HL-60 (cell line): ENCODE data around the gene SUMF2.
"Not testable (repeated sequence)": the region's sequence is repeated elsewhere in the genome, so short reads cannot be mapped to it uniquely, and the experiment has no call there.

Experiments used
- DNase-seq, 2 experiments: peaks; one replicate each; pipeline ENCODE4 v3.0.0-alpha.2; 2010 to 2020; ENCODE audit warnings: low read depth in 1 of 2, low spot score in 1 of 2
- H3K27ac ChIP-seq: fragments of 250-450 bp; sonication (Bioruptor Pico); replicated peaks from 2 replicates; pipeline ENCODE4 v1.5.1; 2020; ENCODE audit warnings: mild to moderate bottlenecking, moderate library complexity
- H3K27me3 ChIP-seq: fragments of 250-450 bp; sonication (Bioruptor Pico); 2 replicates; pipeline ENCODE4 v1.5.1; 2021; ENCODE audit warnings: mild to moderate bottlenecking, moderate library complexity; ENCODE audit not compliant: insufficient read depth, poor library complexity, severe bottlenecking
- H3K4me3 ChIP-seq: replicated peaks from 2 replicates; pipeline ENCODE4 v1.5.1; 2011; ENCODE audit warnings: mild to moderate bottlenecking, control low read depth, low read length; ENCODE audit not compliant: insufficient read depth
- GABPA ChIP-seq: IDR thresholded peaks from 2 replicates; pipeline ENCODE4 v1.6.1; 2012; ENCODE audit warnings: low read depth
- POLR2AphosphoS5 ChIP-seq: IDR thresholded peaks from 2 replicates; pipeline ENCODE4 v1.6.1; 2012; ENCODE audit warnings: low read depth
- SPI1 ChIP-seq: IDR thresholded peaks from 2 replicates; pipeline ENCODE4 v1.6.1; 2012; ENCODE audit warnings: low read depth, mild to moderate bottlenecking, borderline replicate concordance
- TF ChIP-seq, protein P1 (sequence below): IDR thresholded peaks from 2 replicates; pipeline ENCODE4 v1.6.1; 2012; ENCODE audit warnings: low read depth; ENCODE audit not compliant: insufficient replicate concordance
- TF ChIP-seq, protein P2 (sequence below): IDR thresholded peaks from one replicate; pipeline ENCODE4 v1.5.1; 2011; ENCODE audit warnings: low read length, control low read depth, inconsistent platforms; ENCODE audit not compliant: insufficient read depth

Gene SUMF2

DNA sequence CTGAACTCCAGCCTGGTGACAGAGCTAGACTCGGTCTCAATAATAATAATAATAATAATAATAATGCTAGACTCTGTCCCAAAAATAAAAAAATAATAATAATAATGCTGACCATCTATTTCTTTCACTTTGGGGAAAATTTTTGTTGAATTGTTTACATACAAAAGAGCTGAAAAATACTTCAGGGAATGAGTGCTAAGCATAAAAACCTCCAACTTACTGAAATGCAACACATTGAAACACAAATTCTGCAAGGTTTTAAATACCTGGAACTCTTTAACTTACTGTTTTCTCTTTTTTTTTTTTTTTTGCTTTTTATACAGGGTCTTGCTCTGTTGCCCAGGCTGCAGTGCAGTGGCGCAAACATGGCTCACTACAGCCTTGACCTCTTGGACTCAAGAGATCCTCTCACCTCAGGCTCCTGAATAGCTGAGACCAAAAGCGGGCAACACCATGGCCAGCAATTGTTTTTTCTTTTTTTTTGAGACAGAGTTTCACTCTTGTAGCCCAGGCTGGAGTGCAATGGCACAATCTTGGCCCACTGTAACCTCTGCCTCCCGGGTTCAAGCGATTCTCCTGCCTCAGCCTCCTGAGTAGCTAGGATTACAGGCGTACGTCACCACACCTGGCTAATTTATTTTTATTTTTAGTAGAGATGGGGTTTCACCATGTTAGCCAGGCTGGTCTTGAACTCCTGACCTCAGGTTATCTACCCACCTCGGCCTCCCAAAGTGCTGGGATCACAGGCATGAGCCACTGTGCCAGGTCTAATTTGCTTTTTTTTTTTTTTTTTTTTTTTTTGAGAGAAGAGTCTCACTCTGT, 34.3 kb downstream of the SUMF2 start:
- 0 out of 2 replicates have a peak, but pooled peaks have one; percentile 14 for TF ChIP-seq POLR2AphosphoS5
- H3K4me3 ChIP-seq, H3K27ac ChIP-seq: not testable (repeated sequence)

DNA sequence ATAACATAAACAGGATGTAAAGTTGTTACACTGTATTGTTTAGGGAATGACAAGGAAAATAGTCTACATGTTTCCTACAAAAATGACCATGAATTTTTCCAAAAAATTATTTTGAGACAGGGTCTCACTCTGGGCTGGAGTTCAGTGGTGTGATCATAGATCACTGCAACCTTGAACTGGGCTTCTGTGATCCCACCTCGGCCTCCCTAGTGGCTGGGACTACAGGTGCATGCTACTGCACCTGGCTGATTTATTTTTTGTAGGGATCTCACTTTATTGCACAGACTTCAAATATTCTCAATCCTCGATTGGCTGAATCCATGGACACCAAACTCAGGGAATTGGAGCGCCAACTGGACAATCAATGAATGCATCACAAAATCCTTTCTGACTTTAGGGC, 35.6 kb downstream of the SUMF2 start:
- Histone ChIP-seq H3K4me3 (no peak overlapping the region), H3K27me3 (no peaks in the 10 kb centered on the region), H3K27ac (no peak overlapping the region)
- TF ChIP-seq, protein P1, sequence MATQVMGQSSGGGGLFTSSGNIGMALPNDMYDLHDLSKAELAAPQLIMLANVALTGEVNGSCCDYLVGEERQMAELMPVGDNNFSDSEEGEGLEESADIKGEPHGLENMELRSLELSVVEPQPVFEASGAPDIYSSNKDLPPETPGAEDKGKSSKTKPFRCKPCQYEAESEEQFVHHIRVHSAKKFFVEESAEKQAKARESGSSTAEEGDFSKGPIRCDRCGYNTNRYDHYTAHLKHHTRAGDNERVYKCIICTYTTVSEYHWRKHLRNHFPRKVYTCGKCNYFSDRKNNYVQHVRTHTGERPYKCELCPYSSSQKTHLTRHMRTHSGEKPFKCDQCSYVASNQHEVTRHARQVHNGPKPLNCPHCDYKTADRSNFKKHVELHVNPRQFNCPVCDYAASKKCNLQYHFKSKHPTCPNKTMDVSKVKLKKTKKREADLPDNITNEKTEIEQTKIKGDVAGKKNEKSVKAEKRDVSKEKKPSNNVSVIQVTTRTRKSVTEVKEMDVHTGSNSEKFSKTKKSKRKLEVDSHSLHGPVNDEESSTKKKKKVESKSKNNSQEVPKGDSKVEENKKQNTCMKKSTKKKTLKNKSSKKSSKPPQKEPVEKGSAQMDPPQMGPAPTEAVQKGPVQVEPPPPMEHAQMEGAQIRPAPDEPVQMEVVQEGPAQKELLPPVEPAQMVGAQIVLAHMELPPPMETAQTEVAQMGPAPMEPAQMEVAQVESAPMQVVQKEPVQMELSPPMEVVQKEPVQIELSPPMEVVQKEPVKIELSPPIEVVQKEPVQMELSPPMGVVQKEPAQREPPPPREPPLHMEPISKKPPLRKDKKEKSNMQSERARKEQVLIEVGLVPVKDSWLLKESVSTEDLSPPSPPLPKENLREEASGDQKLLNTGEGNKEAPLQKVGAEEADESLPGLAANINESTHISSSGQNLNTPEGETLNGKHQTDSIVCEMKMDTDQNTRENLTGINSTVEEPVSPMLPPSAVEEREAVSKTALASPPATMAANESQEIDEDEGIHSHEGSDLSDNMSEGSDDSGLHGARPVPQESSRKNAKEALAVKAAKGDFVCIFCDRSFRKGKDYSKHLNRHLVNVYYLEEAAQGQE, result no peak
- no peak for TF ChIP-seq SPI1
- TF ChIP-seq, protein P2, sequence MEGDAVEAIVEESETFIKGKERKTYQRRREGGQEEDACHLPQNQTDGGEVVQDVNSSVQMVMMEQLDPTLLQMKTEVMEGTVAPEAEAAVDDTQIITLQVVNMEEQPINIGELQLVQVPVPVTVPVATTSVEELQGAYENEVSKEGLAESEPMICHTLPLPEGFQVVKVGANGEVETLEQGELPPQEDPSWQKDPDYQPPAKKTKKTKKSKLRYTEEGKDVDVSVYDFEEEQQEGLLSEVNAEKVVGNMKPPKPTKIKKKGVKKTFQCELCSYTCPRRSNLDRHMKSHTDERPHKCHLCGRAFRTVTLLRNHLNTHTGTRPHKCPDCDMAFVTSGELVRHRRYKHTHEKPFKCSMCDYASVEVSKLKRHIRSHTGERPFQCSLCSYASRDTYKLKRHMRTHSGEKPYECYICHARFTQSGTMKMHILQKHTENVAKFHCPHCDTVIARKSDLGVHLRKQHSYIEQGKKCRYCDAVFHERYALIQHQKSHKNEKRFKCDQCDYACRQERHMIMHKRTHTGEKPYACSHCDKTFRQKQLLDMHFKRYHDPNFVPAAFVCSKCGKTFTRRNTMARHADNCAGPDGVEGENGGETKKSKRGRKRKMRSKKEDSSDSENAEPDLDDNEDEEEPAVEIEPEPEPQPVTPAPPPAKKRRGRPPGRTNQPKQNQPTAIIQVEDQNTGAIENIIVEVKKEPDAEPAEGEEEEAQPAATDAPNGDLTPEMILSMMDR, result no peak
- no peak; the same call in 1 of the 2 replicates for TF ChIP-seq POLR2AphosphoS5
- TF ChIP-seq GABPA, result no peak
- no peak for DNase-seq

More for the DNA sequence above, 34.3 kb downstream of the SUMF2 start:
- not testable (repeated sequence) for H3K27me3 ChIP-seq, DNase-seq

DNA sequence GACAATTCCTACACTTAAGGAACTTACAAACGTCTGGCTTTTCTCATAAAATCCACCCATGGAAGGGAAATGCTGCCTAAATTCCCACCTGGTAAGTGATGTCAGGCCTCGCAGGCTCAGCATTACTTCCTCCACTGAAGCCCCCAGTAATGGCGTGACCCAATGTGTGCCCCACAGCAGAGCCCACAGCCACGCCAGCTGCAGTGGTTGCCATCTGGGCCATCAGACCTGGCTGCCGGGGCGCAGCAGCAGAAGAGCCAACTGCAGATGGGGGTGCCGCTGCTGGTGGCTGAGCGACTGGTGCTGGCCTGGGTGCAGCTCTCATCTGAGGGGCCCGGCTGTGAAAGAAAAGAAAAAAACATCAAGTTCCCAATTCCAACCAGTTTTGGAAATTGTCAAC, 40.1 kb downstream of the SUMF2 start:
- not testable (repeated sequence) for H3K27me3 ChIP-seq, DNase-seq, H3K4me3 ChIP-seq, H3K27ac ChIP-seq

DNA sequence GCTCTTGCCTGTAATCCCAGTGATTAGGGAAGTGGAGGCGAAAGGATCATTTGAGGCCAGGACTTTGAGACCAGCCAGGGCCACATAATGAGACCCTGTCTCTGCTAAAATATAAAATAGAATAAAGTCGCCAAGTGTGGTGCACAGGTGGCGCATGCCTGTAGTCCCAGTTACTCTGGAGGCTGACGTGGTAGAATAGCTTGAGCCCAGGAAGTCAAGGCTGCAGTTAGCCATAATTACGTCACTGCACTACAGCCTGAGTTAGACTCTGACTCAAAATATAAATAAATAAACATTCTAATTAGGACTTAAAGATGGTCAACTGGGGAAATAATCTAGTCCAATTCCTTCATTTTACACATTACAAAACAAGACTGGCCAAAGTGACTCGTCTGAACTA, 41.4 kb downstream of the SUMF2 start:
- DNase-seq, result peak; percentile 55 to 70
- H3K4me3 ChIP-seq, result peak overlapping the region; percentile 93
- peak overlapping the region; percentile 90 for H3K27ac ChIP-seq
- TF ChIP-seq, protein P1, result no peak
- TF ChIP-seq GABPA, result no peak
- peak; percentile 36; the same call in 1 of the 2 replicates for TF ChIP-seq SPI1
- TF ChIP-seq, protein P2, result no peak
- TF ChIP-seq POLR2AphosphoS5, result no peak
- no peaks in the 10 kb centered on the region for H3K27me3 ChIP-seq
